ENCODE results near the gene HOTAIR.

GRCh38 chr12:54020591-54021405 lies 46.0 kb upstream of the HOTAIR start:
- TF ChIP-seq CTCF (conservative IDR thresholded peaks at IDR 0.05; ENCODE audit: low read depth, low read length) = no peak
- TF ChIP-seq EZH2 (IDR thresholded peaks at IDR 0.05; ENCODE audit: borderline replicate concordance, low read depth, low read length, poor library complexity, severe bottlenecking) = no peak
